IPS-18c (cell line): ENCODE results near the gene POLRMT.

Experiments
- H3K4me3 ChIP-seq: 2 replicates; pipeline ENCODE4 v1.7.0; 2013; ENCODE audit warnings: low read depth, mild to moderate bottlenecking, low read length, moderate library complexity; ENCODE audit not compliant: insufficient read depth
- H3K9me3 ChIP-seq: one replicate; pipeline ENCODE4 v1.6.1; 2013; ENCODE audit warnings: mild to moderate bottlenecking, low read length, moderate library complexity; ENCODE audit not compliant: control insufficient read depth, insufficient read depth

Gene POLRMT

GRCh38 chr19:652467-653389, 19.4 kb upstream of the POLRMT start:
- no peaks in the 10 kb centered on the region for H3K9me3 ChIP-seq
- H3K4me3 ChIP-seq = no peak overlapping the region

- Histone ChIP-seq H3K4me3 (no peak overlapping the region), H3K9me3 (no peaks in the 10 kb centered on the region)
Measured at GRCh38 chr19:651991-652390, 18.7 kb upstream of the POLRMT start.

- Histone ChIP-seq H3K4me3 (no peak overlapping the region), H3K9me3 (no peaks in the 10 kb centered on the region)
Measured at GRCh38 chr19:651114-651818, 17.9 kb upstream of the POLRMT start.

GRCh38 chr19:650121-650520, 16.8 kb upstream of the POLRMT start:
- H3K4me3 ChIP-seq = no peak overlapping the region

GRCh38 chr19:648904-649801, 15.8 kb upstream of the POLRMT start:
- no peak overlapping the region for H3K4me3 ChIP-seq
- H3K9me3 ChIP-seq = no peaks in the 10 kb centered on the region

More at GRCh38 chr19:650121-650520, 16.8 kb upstream of the POLRMT start:
- H3K9me3 ChIP-seq = no peaks in the 10 kb centered on the region

- H3K4me3 ChIP-seq = no peak overlapping the region
Measured at GRCh38 chr19:648305-648704, 15.0 kb upstream of the POLRMT start.

GRCh38 chr19:647566-648284, 14.4 kb upstream of the POLRMT start:
- no peaks in the 10 kb centered on the region for H3K9me3 ChIP-seq
- H3K4me3 ChIP-seq = no peak overlapping the region

More at GRCh38 chr19:648305-648704, 15.0 kb upstream of the POLRMT start:
- no peaks in the 10 kb centered on the region for H3K9me3 ChIP-seq

GRCh38 chr19:646779-647565, 13.6 kb upstream of the POLRMT start:
- Histone ChIP-seq H3K4me3 (no peak overlapping the region), H3K9me3 (no peaks in the 10 kb centered on the region)

- no peak overlapping the region for H3K4me3 ChIP-seq
- no peaks in the 10 kb centered on the region for H3K9me3 ChIP-seq
Measured at GRCh38 chr19:645912-646778, 12.8 kb upstream of the POLRMT start.

GRCh38 chr19:644789-645188, 11.5 kb upstream of the POLRMT start:
- no peak overlapping the region for H3K4me3 ChIP-seq
- no peaks in the 10 kb centered on the region for H3K9me3 ChIP-seq

- no peaks in the 10 kb centered on the region for H3K9me3 ChIP-seq
- no peak overlapping the region for H3K4me3 ChIP-seq
Measured at GRCh38 chr19:644363-644762, 11.0 kb upstream of the POLRMT start.

GRCh38 chr19:643736-644135, 10.4 kb upstream of the POLRMT start:
- Histone ChIP-seq H3K4me3 (no peak overlapping the region), H3K9me3 (no peaks in the 10 kb centered on the region)

GRCh38 chr19:642767-643727, 9.7 kb upstream of the POLRMT start:
- H3K4me3 ChIP-seq = no peak overlapping the region
- H3K9me3 ChIP-seq = no peaks in the 10 kb centered on the region

GRCh38 chr19:641702-642101, 8.4 kb upstream of the POLRMT start:
- no peak overlapping the region for H3K4me3 ChIP-seq
- H3K9me3 ChIP-seq = no peaks in the 10 kb centered on the region
